HUDEP-2 (cell line): Measurements from ENCODE around the gene PLPP4.

ENCODE experiments used
- DNase-seq, 76 experiments: peaks; one replicate each; lab custom pipeline; 2025; ENCODE audit not compliant: unreplicated experiment in 76 of 76; lab: John Stamatoyannopoulos, UW

Gene PLPP4

DNA sequence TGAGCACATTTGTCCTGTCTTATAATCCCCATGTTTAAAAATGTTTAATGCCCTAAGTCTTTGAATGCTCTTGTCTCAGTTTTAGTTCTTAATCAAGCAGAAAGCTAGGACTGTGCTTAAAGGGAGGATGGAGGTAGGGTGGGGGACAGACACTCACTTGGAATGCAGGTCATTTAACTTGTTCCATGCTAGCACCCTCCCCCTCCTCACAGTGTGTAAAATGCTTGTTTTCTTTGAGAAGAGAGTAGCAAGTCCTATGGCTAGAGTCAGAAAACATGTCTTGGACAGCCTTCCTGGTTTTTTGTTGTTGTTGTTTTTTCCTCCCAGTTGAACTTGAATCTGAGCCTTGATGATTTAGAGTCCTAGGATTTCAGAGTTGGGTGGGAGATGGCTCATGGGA lies 114.2 kb downstream of the PLPP4 start:
- no peak for DNase-seq

DNA sequence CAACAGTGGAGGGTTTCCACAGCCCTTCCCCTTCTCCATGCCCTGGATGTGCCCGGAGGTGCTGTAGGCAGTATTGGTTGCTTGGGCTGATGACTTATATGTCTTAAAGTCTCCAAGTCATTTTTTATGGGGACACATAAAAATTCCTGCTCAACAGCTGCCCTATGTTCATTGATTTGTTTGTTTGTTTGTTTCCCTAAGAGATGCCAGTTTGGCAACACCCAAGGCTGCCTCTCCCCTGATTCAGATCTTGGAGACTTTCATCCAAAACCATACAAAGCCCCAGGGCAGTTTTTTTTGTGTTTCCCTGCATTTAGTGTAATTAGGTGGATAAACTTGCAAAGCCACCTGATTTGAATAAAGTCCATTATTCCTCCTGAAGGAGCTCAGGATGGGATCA lies 115.3 kb downstream of the PLPP4 start:
- no peak for DNase-seq

DNA sequence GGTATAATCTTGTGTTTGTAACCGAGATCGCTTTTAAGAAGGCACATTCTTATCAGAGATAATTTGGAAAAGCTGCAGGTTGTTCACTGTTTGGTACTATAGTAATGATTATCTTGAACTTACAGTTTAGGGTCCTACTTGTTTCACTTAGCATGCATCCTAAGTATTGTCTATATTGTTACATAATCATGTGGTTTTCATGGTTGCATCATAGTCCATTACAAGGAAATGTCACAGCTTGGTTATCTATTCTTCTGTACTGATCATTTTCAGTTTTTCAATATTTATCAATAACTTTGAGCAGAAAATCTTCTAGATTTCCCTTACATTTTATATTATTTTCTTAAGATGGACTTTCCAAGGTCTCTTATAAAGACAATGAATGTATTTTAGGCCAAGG lies 116.3 kb downstream of the PLPP4 start:
- DNase-seq, result no peak

DNA sequence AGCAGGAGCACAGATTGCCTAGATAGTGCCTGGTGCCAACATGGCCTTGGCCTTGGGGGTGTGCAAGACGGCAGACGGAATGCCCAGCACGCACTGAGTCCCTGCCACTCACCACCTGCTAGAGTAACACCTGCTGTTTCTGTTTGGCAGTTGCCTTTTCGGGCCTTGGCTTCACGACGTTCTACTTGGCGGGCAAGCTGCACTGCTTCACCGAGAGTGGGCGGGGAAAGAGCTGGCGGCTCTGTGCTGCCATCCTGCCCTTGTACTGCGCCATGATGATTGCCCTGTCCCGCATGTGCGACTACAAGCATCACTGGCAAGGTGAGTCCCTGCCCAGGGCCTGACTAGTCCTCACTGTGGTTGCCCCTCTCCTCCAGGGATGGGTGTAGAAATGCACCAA lies 118.0 kb downstream of the PLPP4 start:
- DNase-seq, result no peak

DNA sequence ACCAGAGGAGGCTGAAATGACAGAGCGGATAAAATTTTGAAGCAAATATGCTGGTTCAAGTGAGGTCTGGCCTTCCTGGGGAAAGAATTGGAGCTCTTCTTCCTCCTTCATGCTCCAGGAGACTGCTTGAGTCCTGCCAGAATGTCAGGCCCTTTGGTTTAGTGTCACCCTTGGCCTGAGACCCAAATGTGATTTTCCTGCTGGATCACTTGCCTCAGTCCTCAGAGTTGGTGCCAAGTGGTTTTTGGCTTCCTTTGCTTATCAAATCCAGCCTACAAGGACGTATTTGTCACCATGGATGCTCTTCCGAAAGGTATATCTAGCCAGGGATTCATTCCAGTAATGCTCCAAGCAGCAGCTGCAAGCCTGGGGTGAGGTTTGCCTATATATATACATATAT lies 118.4 kb downstream of the PLPP4 start:
- DNase-seq, result no peak

DNA sequence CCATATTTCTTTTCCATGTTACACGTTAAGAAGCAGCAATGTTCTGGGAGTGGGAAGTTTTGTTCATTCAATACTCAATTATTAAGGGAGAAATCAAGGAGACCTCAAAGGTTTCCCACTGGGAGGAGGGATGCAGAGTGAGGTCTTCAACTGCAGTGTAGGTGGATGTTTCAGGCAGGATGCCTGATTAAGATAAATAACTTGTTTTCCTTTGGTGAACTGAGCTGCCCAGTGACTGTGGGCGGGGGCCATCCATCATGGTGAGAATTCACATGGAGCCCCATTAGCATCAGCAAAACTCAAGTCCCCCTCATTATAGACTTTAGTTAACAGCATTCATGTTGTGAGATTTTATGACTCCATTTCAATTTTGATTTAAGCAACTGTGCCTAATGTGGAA lies 121.1 kb downstream of the PLPP4 start:
- DNase-seq, result no peak

DNA sequence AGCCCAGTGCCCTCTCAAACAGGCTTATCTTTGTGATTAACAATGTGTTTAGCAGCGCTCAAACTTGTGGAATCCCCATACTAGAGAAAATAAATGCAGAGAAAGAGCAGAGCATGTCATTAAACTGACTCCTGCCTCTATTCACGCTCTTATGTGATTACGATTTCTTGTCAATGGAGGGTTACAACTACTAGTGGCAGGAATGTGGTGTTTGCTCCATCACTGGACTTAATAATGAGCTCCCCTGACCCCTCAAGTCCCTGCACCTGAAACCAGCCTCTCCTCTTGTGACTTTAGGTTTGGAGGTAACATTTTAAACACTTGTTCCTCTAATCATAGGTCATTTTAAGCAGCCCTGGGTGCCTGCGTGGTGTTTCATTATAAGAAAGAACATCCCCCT lies 121.9 kb downstream of the PLPP4 start:
- DNase-seq, result no peak

DNA sequence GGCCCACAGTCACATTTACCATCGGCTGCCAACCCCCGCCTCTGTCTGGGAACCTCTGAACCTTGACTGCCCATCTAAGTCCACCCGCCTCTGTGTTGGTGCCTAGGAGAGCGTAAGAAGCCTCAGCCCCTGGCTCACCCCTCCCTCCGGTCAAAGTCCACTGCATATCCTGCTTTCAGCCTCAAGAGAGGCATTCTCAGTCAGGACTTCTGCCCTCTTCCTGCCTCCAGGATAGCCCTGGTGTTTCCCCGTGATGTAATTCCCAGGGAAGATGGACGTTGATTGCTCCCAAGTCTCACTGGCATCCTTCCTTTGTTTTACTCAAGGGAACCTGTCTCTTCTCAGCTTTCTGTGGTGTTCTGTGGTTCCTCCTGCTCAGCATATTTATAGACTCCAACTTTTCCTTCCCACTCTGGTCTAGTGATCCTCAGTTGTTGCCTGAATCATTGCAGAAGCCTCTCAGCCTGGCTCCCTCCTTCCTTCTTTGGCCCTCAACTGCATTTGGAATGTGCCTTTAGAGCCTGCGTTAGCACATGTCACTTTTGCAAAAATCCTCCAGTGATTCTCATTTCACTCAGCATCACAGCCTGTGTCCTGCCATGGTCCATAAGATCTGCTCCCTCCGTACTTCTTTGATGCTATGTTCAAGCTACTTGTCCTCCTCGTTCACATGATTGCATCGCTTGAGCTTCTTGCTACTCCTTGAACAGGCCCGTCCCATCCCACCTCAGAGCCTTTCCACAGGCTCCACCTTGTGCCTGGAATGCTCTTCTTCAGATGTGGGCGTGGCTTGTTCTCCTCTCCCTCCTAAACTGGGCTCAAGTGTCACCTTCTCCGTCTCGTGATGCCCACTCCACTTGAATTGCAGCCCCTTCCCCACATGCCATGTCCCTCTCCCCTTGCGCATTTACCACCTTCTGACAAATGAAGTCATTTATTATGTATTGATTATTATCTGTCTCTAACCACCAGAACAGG lies 124.2 kb downstream of the PLPP4 start:
- DNase-seq, result no peak

DNA sequence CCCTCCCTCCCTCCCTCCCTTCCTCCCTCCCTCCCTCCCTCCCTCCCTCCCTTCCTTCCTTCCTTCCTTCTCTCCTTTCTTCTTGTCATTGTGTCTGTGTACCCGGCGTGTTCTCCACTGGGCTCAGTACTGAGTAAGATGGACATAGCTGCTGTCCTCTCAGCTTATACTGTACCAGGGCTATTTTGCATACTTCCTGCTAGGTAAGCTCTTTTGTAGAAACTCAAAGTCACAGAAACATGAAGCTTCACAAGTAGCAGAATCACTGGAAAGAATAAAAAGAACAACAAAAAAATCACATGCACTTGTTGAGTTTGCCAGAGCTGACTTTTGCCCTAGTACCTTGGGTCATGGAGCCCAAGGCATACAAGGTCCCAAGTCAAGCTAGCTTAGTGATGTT lies 125.7 kb downstream of the PLPP4 start:
- DNase-seq, result no peak

DNA sequence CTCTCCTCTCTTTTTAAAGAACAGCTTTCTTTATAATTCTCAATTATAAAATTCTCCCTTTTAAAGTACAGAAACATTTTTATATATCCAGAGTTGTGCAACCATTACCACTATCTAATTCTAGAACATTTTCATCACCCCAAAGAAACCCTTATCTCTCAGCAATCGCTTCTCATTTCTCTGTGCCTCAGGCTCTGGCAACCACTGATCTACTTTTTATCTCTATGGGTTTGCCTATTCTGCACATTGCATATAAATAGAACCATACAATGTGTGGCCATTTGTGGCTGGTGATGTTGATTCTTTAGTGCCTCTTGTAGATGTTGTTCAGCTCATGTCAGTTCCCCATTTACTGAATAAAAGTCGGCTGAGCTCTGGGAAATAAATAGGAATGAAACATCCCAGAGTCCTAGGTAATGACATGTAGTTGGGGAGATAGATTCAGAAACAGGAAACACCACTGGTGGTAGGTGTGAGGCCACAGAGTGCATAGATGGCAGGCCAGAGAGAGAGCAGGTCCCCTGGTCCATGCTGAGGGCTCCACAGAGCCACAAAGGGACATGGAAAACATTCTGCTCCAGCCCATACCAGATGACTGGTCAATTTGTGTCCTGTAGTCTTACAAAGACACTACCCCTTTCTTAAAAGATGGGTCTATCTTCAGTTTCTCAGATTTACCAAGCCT lies 126.5 kb downstream of the PLPP4 start:
- peak in 14 of 76 experiments; percentile 1 to 42 (median 16) for DNase-seq

DNA sequence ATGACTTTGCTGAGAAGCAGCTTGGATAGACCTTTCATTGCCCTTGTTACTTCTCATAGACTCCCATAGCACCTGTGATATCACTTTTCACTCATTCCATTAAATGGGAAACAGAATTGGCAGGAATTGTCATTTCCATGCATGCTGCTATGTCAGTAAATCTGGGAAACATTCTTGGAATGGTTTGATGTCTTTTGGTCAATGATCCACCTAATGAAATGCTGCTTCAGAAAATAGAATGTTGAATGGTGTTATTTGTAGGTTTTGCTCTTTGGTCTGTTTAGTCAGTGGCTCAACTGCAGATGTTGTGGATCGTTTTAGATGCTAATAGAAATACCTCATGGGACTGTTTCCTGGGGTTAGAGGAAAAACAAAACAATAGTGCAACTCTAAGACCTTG lies 127.8 kb downstream of the PLPP4 start:
- no peak for DNase-seq

DNA sequence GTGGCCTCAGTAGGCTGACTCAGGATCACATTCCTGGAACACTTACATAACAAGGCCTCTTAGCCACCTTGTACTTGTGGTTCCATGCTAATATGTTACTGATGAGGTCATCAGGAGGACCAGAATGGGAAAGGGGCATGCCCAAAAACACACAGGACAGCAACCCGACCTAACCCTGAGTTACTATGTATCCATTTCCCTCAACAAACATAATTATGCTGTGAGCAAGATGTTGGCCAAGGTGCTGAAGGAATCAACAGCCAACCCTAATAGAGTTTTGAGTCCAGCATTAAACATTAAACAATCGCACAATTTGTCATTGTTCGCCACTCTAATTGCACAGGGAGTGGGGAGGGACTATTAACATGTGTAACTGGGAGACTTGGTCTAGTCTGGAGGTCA lies 129.4 kb downstream of the PLPP4 start:
- no peak for DNase-seq

DNA sequence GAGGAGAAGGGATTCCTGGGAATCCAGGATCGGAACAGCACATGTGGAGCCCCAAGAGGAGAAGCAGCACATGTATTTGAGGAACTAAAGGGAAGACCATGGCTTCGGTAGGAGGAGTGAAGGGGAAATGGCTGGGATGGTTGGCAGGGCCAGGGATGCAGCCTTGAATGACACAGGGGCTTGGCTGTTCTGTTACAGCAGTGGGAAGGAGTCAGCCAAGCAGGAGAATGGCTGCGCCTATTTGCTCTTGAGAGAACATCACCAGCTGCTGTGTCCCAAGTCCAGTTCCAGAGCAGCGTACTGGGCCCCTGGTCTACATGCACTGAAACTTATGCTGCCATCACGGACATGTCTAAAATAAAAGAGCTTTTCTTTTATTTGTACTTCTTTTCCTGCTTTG lies 130.0 kb downstream of the PLPP4 start:
- DNase-seq, result no peak

DNA sequence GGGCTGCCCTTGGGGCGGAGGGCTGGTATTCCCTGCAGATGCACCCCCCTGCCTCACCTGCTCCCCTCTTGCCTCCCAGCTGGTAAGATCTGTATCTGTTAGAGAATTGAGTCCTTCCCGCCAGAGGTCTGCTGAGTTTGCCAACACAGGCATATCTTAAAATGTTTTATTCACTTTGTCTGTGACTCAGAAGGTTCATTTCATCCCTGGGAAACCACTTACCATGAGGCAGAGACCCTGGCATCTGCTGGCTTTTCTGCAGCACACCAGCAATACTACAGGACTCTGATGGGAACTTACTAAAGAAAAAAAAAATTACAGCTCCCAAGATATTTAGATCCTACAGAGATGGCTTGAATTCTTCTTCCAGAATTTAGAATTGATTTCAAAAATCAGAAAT lies 131.3 kb downstream of the PLPP4 start:
- no peak for DNase-seq

DNA sequence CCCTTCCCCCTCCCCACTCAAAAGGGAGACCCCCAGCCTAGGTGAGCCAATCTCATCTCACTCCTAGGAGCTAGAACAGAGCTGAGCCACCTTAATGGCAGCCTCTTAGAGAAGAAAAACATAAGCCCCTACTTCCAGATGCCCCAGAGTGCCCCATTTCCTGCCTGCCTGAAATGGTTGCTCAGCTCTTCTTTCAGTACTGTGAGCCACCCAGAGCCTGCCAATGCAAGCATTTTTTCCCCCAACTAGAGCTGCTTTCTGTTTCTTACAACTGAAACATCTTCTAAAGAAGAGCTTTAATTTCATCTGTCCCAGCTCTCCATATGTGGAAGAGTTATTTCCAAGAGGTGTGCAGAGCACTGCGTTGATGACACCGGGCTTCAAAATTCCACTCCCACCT lies 136.7 kb downstream of the PLPP4 start:
- DNase-seq, result no peak

DNA sequence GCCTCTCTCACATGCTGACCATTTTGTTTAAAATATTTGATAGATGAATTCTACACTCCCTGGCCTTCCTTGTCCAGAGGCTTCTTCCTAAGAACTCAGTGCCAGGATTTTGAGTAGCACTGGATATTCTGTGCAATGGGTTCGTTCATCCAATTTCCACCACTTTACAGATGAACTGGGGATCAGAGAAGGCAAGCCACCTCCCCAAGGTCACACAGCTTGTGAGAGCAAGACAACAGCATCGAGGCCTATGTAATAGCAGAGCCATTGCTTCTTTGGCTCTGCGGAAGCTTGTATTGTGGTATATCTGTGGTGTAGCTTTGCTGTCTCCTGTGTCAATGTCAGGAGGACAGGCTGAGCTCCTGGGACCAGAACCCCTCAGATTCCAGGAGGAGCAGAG lies 140.9 kb downstream of the PLPP4 start:
- DNase-seq, result no peak

DNA sequence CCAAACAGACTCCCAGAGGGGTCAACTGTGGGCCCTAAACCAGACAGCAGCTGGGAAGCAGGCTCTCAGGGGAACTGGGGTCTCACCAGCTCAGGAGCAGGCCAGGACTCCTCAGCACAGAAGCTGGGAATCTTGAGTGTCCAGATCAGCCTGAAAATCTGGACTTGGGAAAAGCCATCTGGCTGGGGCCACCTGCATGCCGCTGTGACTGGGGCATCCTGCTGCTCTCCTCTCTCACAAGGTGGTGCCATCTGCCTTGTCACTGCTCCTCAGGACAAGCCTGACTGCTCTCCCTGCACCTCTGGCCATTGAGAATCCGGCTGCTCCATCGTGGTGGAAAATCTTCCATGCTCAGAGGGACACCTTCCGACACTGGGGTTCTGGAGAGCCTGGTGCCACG lies 141.4 kb downstream of the PLPP4 start:
- no peak for DNase-seq

DNA sequence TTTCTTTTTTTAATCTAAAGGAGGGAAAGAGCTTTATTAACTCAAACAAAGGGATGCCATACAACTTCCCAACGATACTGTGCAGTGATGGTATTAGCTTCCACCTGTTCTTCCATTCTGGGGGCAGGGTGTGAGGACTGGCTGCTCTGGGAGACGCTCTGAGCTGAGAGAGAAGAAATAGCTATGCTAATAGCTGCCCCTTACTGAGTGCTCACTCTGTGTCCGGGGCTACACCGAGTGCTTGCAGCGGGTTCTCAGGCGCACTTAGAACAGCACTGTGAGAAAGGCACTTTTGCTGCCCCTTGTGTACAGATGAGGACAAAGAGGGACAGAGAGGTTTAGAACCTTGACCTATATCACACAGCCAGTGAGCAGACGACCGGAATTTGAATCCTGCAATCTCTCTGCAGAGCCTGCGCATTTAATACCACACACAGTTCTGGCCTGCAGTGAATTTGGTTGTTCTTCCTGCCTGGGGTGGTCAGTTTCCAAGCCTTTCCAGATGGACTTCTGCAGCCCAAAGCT lies 142.2 kb downstream of the PLPP4 start:
- no peak for DNase-seq

DNA sequence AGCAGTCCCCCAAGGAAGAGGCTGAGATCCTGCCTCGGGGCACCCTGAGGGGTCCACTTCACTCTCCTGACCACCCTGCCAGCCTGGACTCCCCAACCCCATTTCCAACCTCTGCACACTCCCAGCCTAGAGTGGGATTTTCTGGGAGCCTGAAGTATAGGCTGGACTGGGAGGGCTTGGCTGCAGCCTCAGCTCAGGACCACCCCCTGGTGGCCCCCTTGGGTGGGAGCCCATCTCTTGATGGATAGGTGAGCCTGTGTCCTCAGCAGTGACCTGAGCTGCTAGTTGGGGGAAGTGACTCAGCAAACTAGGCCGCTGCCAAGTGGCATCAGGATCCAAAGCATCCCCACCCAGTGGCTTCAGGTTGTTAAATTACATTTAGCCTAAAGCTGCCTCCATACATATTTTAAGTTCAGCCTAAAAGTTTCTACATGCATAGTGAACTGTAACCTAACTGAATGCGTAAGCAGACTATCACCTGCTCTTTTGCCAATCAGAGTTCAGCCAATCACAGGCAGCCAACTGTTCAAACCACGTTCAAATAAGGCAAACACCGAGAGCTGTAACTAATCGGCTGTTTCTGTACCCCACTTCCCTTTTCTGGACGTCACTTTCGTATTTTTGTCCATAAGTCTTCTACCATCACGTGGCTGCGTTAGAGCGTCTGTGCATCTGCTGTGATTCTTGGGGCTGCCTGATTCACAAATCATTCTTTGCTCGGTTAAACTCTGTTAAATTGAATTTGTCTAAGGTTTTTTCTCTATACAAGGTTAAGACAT lies 144.0 kb downstream of the PLPP4 start:
- DNase-seq, result peak in 29 of 76 experiments; percentile 2 to 48 (median 15)

DNA sequence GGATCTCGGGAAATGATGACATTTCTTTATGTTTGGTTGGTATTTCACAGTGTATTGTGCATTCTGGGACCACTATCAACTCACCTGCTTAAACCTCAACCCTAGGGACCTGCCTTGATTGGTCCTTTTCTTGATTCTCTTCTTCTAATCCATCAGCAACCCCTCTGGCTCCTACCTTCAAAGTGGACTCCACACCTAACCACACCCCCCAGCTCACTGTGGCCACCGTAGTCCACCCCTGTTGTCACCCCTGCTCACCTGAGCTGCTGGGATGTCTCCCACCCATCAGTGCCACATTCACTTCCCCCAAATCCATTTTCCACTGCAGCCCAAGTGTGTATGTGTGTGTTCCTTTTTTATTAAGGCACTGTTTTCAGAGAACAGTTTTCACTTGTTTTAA lies 145.0 kb downstream of the PLPP4 start:
- DNase-seq, result no peak

DNA sequence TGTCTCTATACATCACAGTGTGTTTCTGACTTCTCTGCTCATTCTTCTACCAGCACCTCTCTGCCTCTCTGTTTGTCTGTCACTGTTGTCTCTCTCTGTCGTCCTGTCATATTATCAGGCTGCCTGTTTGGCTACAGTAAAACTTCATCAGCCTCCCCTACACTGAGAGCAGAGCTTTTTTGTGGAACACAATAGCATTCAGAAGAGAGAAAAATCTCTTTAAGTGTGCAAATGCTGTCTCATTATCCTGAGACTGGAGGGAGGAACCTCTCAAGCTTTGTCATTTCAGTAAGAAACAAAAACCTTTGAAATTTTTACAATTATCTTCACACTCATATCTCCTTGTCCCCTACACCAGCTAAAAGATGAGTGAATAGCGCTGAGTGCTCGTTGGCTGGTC lies 148.4 kb downstream of the PLPP4 start:
- DNase-seq, result no peak
